HG02588 (cell line): ENCODE results near the gene CAP1.
"Not testable (repeated sequence)": the region's sequence is repeated elsewhere in the genome, so short reads cannot be mapped to it uniquely, and the experiment has no call there.

ENCODE experiments used
- ATAC-seq: cut with Tn5 transposase; IDR thresholded peaks from one replicate; pipeline ENCODE4 v1.9.1; 2021; ENCODE audit warnings: mild to moderate bottlenecking, moderate library complexity; ENCODE audit not compliant: unreplicated experiment

Gene CAP1, protein sequence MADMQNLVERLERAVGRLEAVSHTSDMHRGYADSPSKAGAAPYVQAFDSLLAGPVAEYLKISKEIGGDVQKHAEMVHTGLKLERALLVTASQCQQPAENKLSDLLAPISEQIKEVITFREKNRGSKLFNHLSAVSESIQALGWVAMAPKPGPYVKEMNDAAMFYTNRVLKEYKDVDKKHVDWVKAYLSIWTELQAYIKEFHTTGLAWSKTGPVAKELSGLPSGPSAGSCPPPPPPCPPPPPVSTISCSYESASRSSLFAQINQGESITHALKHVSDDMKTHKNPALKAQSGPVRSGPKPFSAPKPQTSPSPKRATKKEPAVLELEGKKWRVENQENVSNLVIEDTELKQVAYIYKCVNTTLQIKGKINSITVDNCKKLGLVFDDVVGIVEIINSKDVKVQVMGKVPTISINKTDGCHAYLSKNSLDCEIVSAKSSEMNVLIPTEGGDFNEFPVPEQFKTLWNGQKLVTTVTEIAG

DNA sequence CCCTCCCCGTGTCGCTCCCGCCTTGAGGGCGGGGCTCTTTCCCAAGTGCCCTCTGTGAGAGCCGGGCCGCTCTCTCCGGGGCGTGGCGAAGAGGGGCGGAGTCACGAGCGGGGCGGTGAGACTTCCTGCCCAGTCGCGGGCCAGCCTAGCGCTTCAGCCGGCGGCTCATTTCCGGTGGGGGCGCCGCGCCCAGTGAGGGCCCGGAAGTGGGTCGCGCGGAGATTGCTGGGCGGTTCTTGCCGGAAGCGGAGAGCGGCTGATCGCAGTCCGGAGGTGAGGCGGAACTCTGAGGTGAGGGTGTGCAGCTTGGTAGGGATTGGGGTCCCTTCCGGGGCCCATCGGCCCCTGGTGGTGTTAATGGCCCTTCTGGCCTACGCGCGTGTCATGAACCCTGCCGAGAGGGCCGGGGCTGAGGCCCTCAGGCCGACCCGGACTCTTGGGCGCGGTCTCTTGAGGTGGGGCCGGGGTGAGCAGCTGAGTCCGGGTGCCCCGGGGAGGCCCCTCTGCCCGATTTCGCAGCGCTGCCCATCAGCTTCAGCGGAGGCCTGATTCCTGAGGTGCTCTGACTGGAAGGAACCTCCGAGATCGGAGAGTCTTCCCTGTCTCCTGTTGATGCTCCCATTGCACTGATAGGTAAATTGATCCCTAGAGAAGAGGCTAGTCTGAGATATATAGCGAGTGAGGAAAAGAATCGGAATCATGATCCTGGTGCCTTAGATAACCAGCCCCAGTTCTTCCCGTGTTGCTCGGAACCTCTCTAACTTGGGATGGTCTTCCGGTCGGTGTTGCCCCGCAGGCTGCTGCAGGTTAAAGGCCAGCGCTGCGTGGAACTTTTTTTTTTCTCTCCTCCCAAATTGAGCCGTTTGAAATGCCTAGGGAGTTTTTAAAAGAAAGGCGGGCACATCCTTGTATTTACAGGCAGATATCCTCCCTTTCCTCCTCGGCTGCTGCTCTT is at the start of gene CAP1:
Gene CAP1, plus strand, starts transcription at position 219 of the 955 bp plus-strand sequence. CDS start 18,618 bp downstream, outside the sequence.
- peak; percentile 84 for ATAC-seq

- ATAC-seq = no peak
Observed at GRCh38 chr1:39992234-39992633, 48.3 kb upstream of the CAP1 start.

GRCh38 chr1:39992888-39993287 is 47.6 kb upstream of the CAP1 start:
- no peak for ATAC-seq

- peak; percentile 73 for ATAC-seq
Observed at GRCh38 chr1:39995973-39996393, 44.5 kb upstream of the CAP1 start.

DNA sequence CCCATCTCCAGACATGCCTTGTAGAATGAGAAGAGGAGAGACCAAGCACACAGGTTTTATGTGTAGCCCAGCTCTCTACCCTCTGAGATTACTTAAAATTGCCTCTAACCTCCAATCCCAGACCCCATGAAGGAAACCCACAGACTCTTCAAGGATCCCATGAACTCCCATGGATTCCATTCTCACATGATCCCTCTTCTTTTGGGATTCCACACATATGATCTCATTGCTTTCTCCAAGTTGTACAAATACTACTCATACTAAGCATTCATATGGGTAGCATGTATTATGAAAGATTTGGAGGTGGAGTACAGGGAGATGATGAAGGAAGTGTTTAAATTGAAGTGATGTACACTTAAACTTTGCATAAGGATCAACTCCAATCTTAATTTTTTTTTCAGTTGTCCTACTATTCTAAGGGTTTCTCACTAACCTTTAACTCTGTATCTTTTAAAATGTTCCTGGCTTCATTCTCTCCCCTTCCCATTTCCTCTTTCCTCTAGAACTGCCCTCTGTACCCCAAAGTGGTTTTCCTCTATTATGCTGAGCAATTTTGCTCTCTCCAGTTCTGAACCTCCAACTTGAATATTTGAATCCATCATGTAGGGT is 44.0 kb upstream of the CAP1 start:
- no peak for ATAC-seq

DNA sequence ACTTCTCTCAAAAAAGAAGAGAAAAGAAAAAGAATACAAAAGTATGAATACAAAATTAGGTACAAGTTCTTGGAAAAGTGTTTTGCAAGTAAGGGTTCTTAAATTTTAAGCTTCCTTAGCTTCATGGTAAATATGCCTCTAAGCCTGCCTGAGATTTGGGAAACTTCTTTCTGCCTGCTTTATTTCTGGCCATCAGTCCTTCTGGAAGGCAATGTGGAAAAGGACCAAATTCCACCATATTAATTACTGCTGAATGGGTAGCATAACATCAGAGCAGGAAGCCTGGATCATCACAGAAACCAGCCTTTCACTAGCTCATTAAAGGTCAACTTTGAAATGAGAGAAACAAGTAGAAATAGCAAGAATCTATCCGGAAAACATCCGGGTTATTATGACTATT is 39.1 kb upstream of the CAP1 start:
- ATAC-seq = no peak

- ATAC-seq = peak; percentile 65
Observed at GRCh38 chr1:40003156-40004093, 37.1 kb upstream of the CAP1 start.

DNA sequence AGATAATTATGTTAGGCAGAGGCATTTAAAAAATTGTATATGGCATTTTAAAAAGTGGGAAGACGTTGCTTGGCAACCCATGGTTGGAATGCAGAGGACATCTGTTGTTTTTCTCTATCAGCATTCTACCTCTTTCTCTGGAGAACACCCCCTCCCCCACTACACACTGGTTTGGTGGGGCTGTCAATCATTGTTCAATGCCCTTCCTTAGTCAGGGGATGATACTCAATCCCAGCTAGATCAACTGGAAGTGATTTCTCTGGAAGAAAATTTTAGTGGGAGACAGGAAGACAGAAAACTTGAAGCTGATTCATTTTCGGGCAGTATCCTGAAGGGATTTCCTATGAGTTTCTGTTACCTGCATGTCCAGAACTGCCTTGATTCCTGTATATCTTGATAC is 35.7 kb upstream of the CAP1 start:
- no peak for ATAC-seq

GRCh38 chr1:40007481-40008034 is 33.0 kb upstream of the CAP1 start:
- not testable (repeated sequence) for ATAC-seq

- ATAC-seq = no peak
Observed at GRCh38 chr1:40011198-40011597, 29.3 kb upstream of the CAP1 start.

DNA sequence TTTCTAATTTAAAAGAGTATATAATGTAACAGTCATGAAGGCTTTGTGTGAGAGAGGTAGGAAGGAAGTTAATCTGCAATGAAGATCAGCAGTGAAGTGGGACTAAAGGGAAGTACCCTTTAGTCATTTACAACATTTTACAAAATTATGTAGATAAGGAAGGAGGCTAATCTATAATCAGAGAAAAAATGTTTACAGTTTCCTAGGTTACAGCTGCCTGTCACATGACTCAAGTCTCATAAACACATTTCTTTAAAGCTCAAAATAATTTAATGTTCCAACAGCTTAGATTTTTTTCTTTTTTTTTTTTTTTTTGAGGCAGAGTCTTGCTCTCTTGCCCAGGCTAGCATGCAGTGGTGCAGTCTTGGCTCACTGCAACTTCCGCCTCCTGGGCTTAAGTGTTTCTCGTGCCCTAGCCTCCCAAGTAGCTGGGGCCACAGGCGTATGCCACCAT is 26.2 kb upstream of the CAP1 start:
- no peak for ATAC-seq

DNA sequence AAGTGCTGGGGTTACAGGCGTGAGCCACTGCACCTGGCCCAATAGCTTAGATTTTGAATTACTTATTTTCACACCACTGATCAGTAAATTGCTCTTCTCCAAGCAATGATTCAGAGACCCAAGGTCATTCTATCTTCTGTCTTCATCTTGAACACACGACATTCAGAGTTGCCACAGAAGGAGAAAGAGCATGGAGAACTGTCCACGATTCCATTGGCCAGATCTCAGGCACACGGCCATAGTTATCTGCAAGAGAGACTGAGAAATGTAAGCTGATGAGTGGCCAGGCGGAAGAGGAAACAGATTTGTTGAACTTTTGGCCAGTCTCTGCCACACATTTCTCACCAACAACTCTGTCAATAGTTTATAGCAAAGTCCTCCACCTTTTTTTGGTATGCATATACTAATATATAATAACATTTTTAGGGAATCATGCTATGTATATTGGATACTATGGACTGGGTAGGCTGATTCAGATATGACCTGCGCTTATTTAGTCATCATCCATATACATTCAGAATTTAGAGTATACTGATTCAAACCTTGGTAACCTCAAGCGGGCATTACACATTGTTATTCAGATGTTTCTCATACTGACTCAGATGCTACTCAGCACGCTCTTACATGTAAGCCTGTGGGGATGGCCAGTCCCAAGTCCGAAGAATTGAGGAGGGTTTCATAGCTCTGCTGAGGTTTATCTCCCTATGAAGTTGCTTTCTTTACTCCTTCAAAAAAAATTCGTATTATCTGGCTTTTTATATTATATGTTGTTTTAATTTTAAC is 25.5 kb upstream of the CAP1 start:
- ATAC-seq = no peak

DNA sequence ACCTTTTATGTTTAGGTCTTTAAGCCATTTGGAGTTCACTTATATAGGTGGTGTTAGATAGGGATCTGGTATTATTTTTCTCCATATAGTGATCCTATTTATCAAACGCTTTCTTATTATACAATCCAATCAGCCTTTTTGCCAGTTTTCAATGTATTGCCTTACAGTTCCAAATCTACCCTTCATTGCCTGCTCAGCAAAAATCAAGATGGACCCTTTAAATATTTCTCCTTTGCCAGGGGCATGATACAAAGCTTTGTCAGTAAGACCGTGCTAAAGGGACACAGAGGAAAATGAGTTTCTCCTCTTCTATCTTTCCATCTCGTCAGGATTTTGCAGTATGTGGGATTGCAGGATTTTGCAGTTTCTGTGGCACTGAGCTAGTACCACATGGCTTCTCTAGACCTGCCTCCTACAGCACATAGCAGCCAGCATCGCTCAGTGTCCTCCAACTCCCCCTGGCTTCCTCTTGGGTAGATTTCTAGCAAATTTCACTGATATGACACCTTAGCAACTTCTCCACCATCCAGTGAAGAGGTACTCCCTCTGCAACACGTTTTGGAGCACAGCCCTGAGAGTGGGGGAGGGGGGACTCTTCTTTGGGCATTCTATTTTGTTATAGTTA is 22.5 kb upstream of the CAP1 start:
- no peak for ATAC-seq

DNA sequence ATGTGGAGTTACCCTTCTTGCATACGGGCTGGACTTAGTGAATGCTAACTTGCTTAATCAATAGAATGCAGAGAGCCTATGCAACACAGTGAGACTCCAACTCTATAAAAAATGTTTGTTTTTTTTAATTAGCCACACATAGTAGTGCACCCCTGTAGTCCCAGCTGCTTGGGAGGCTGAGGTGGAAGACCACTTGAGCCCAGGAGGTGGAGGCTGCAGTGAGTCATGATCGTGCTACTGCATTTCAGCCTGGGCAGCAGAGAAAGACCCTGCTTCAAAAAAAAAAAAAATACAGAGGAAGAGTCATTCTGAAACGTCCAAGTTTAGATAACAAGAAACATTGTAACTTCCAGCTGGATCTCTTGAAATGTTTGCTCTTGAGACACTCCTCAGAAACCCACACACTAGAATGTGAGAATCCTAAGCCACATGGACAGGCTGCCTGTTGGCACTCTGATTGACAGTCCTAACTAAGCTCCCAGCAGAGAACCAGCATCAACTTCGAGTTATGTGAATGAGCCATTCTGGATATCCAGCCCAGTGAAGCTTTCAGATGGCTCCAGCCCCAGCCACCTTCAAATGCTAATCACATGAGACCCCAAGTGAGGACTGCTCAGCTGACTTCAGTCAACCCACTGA is 20.0 kb upstream of the CAP1 start:
- no peak for ATAC-seq

GRCh38 chr1:40023379-40023944 is 17.1 kb upstream of the CAP1 start:
- ATAC-seq = no peak

DNA sequence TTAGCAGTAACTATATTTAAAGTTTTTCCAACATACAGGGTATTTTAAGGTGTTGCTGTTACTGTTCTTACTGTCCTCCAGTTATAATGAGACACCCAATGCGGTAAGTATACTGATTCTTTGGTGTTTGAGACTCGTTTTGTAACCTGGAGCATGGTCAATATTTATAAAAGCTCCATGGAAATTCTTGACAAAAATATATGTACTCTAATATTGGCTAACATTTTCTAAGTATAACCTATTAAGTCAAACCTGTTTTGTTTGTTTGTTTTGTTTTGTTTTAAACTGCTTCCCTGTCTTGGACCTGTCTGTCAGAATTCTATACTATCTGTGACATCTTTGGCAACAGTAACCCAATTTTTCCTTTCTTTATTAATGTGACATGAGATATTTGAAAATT is 15.9 kb upstream of the CAP1 start:
- ATAC-seq = no peak

- ATAC-seq = no peak
Observed at GRCh38 chr1:40027647-40028046, 12.9 kb upstream of the CAP1 start.

DNA sequence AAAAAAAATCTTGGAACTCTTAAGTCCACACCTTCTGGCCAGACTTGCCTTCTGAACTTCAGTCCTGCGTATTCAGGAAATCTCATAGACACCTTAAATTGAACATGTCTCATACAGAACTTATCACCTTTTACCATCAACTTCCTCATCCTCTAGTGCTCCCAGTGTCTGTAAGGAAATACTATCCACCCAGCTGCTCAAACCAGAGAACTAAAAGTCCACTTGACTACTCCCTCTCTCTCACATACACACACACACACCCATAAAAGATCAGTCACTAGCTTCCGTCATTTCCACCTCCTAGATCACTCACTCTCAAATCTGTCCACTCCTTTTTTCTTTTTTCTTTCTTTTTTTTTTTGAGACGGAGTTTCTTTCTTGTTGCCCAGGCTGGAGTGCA is 10.9 kb upstream of the CAP1 start:
- no peak for ATAC-seq
